HG02943 (cell line): Measurements from ENCODE around the gene DDR2.
A peak's percentile ranks its signal among the peaks of the same experiment; 100 is the strongest.
"Not testable (repeated sequence)": the region's sequence is repeated elsewhere in the genome, so short reads cannot be mapped to it uniquely, and the experiment has no call there.

Experiments used
- ATAC-seq: cut with Tn5 transposase; IDR thresholded peaks from one replicate; pipeline ENCODE4 v1.9.1; 2021; ENCODE audit warnings: mild to moderate bottlenecking, low read depth, moderate library complexity; ENCODE audit not compliant: unreplicated experiment

DDR2 gene

DNA sequence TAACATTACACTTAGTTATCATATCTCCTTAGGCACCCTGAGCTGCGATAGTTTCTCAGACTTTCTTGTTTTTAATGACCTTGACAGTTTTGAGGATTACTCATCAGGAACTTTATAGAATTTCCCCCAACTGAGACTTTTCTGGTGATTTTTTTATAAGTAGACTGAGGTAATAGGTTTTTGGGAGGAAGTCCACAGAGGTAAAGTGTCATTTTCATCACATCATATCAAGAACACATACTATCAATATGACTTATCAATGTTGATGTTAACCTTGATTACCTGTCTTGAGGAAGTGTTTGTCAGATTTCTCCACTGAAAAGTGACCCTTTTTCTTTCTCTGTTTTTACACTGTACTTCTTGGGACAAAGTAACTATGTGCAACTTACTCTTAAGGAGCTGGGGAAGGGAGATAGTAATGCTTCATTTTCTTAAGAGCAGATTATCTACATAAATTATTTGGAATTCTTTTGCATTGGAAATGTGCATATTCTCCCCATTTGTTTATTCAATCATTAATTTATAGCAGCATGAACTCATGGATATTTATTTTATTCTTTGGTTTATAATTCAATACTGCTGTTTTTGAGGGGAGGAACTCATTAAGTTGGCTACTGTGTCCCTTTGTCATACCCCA lies 85.4 kb downstream of the DDR2 start:
- no peak for ATAC-seq

DNA sequence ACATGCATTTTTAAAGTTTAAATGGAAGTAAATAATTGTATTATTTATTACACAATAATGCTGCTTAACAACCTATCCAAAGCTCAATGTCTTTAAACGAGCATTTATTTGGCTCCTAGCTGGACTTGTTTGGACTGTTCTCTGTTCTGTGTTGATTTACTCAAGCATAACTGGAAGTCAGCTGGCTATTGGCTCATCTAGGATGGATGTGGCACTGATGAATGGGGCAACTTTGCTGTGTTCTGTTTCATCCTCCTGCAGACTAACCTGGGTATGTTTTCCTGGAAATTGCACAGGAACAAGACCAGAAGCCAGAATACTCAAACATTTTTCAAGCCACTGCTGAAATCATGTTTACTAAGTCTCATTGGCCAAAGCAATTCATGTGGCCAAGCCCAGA lies 87.4 kb downstream of the DDR2 start:
- ATAC-seq: no peak

DNA sequence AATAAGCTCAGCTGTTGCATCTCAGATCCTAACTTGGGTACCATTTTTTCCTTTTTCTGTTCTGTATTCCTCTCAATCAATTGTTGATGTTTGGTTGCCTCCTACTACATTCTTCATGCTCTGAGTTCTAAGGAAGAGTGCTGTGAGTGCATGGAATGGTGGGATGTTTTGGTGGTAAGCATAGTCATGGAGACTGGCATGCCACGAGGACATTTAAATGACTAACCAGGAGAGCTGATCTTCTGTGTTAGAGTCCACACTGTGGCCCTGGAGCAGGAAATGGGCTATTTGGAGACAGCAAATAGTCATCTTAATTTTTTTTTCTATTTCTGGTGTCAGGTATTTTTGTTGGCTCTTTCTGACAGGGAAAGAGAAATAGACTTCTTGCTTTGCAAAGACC lies 88.7 kb downstream of the DDR2 start:
- no peak for ATAC-seq

DNA sequence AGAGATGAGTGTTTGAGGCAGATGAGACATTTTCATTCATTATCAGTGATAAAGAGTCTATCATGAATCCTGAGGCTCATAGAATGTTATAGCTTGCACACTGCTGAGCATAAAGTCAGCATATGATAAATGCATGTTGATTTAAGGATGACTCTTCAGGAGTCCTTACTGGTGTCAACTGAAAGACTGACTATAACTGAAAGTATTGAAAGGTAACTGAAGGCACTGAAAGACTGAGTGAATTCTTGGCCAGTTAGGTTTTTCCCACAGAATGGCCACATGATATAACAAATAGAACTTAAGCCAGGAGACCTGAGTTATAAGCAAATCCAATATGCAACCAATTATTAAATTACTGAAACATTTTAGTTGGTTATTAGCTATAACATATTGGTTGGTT lies 89.2 kb downstream of the DDR2 start:
- no peak for ATAC-seq

DNA sequence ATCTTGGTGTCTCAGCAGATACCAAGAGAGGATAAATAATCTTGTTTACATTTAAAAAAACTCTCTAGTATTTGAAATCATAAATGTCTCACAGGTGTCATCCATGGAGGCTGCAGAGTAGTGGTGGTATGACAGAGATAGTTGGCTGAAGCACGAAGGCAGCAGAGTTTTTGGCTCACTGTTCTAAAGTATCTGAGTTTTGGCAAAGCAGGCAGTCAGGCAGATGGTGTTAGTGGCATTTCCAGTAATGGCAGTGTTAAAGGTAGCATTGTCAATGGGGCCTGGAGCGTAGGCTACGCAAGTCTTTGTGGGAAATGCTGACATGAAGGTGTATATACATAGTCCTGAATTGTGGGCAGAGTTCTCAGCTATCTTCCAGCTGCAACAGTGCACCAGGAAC lies 89.8 kb downstream of the DDR2 start:
- ATAC-seq: no peak

DNA sequence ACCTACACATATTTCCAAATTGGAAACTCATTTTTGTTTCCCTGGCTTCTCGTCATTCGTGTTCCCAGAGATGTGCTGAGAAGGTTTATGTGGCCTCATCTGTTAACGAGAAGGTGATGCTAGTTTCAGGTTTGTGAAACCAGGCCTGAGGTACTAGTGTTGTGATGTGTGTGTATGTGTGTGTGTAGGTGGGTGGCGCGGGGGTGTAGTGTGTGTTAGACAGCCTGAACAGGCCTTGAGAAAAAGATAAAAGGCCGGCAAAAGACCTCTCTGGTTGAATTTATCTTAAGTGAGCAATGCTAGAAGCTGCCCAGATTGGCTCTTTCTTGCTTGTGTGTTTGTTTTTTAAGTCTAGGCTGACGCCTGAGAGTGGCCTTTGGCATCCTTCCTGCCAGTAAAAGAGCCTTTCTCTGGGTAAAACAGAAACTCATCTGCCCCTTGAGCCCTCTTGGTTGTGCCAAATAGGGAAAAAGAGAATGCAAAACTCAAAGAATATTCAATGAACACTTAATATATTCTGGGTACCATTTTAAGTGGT lies 92.4 kb downstream of the DDR2 start:
- no peak for ATAC-seq

DNA sequence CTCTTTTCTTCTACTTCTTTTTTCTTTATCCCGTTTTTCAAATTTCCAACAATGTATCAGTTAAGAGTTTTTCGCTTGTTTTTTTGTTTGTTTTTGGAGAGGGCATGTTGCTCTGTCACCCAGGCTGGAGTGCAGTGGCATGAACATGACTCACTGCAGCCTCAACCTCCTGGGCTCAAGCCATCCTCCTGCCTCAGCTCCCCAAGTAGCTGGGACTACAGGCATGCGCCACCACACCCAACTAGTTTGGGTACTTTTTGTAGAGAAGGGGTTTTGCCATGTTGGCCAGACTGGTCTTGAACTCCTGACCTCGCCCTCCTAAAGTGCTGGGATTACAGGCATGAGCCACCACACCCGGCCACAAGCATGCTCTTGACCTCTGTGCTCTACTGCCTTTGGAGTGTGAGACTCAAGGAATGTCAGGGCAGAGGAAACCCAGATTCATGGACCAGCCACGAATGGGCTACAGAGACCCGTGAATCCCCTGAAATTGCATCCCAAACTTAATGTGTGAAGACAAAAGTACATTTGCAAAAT lies 93.1 kb downstream of the DDR2 start:
- no peak for ATAC-seq

DNA sequence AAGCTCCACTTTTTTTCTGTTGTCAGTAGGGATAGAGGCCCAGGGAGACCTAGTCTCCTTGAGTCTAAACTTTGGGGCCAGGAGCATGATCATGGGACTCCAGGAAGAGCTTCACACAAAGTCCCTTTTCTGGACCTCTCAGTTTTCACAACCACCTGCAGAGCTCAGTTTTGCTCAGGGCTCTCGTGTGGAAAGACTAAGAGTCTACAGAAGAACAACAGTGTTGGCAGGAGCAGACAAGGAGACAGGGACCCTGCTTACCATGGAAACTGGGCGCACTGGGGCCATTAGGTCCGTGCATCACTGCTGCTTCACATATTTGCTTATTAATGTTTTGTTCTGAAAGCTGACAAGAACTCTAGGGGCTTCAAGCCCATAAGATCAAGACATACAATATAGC lies 94.3 kb downstream of the DDR2 start:
- no peak for ATAC-seq

DNA sequence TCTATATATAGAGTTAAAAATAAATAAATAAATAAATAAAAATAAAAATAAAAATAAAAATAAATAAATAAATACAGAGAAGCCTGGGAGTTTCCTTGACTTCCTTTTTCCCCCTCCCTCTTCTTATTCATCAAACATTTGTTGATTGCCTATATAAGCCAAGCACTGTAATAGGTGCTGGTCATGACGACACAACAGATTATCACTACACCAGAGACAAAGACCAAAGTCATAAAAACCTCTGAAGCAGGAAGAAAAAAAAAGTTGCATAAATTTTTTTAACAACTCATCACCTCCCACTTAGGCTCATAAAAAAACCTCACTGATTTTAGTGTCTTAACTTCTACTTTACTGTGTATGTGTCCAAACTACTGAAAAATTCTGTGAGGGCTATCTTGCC lies 95.2 kb downstream of the DDR2 start:
- not testable (repeated sequence) for ATAC-seq

DNA sequence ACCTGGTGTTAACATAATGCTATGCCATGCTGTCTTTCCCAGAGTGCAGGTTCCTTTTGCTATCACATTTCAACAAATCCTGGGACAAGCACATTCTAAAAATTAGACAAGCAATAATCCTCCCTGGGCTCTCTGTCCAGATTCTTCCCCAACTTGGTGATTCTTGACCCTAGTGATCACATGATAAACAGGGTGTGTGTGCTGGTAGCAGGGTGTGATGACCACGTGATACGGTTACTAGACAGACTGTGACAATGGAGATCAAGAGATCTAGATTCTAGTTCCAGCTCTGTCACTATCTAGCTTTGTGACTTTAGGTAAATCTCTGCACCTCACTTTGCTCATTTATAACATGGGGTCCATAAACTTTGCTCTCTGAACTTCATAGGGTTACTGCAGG lies 96.3 kb downstream of the DDR2 start:
- ATAC-seq: no peak

DNA sequence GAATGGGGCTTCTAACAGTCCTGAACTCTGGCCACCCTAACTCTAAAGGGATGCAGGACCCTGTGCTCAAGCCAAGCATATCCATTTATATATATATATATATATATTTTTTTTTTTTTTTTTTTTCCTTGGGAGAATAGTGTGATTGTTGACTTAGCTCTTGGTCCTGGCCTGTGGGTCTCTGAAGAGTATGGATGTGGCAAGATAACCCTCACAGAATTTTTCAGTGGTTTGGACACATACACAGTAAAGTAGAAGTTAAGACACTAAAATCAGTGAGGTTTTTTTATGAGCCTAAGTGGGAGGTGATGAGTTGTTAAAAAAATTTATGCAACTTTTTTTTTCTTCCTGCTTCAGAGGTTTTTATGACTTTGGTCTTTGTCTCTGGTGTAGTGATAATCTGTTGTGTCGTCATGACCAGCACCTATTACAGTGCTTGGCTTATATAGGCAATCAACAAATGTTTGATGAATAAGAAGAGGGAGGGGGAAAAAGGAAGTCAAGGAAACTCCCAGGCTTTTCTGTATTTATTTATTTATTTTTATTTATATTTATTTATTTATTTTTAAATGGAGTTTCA lies 97.0 kb downstream of the DDR2 start:
- ATAC-seq: not testable (repeated sequence)

DNA sequence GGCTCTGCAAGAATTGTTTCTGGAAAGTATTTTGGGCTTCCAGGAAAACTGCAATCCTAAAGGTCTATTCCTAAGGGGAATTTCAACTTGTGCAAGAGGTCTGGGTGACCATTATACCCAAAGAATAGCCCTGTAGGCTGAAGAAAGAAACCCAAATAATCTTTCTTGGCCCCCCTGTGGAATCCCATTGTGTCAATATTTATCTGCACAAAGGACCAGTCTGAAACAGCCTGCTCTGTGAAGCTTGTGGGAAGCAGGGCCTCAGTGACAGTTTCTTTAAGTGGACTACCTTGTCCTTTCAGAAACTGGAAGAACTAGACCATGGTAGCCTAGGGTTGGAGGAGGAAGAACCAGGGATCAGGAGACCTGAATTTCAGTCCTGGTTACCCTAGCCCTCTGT lies 99.8 kb downstream of the DDR2 start:
- no peak for ATAC-seq

DNA sequence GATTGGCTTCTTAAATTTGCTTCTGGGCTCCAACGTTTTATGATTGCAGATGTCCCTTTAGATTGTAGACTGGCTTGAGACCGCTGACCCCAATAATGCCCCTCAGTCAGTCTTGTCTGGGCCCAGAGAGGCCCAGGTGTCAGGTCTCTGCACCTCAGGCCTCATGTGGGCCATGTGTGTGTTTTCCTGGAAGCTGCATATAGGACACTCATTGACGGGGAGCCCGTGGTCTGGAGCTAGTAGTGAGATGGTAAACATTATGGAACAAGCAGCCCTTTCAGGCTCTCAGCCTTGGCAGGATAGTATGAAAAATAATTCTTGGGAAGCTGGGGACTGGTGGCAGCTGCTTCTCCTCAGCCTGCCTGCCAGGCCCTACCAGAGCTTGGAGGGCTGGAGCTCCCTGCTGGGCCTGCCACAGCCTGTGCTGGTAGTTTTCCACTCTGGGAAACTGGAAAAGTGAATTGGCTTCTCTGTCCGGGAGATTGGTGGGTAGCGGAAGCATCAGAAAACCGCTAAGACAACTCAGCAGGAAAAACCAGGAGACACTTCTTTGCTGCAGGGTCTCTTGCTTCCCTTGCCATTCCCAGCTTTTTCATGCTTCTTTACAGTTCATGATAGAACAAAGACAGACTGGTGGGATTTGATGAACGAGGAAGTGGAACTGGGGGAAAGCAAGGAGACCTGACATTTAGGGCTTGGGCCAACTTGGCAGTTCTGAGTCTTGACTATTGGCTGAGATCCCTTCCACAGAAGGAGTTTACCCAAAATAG lies 100.5 kb downstream of the DDR2 start:
- no peak for ATAC-seq

DNA sequence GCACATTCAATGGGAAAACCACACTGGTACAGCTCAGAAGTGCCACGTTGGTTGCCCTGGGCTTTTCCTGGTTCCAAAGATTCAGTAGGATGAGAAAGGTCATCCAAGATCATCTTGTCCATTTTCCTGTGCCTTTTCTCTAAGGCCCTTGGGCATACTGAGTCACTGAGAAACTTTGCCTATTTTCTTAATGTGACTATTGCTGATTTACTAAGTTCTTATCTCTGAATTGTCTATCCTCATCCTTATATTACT lies 101.0 kb downstream of the DDR2 start:
- ATAC-seq: no peak

DNA sequence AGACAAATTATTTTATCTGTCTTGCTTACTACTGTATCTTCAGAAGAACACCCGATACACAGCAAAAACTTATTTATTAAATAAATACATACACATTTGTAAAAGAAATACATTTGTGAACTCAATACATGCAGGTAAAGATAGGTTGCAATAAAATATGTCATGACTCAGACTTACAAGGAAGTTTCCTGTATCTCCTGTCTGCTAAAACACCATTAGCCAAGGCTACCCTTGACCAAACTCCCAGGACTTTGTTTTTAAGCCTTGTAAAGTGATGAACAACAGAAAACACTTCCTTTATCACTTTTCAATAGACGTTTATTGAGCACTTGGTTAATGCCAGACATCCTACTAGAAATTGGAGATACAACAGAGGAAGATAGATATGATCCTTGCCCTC lies 101.8 kb downstream of the DDR2 start:
- no peak for ATAC-seq

DNA sequence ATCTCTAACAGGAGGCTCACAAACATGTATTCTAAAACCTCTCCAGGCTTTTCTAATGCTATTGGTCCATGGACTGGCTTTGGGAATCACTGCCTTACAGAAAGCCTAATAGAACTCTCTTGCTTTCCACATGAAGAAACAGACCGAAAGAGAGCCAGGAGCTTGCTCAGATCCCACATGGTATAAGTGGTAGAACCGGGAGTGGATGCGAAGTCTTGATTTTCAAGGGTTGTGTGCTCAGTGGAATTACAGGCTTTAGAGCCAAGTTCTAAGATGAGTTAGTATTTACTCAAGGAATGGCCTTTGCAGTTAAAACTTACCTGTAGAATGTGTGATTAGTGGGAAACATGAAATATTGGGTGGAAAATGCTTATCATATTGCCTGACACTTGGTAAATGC lies 103.9 kb downstream of the DDR2 start:
- no peak for ATAC-seq

DNA sequence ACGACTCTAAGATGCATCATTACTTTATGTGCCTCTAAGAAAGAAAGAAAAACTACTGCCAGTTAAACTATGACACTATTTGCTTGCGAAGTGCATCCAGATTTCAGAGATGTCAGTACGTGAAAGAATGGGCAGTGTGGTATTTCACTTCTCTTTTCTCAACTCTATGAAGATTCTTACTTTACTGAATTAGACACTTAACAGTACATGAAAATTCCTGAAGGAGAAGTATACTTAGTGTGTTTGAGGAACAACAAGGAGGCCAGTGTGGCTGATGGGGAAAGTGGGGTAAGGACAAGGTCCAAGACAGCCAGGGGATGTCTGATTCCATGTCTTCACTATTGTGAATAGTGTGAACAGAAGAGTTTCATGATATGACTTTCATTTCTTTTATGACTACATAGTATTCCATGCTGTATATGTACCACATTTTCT lies 104.4 kb downstream of the DDR2 start:
- ATAC-seq: peak; percentile 77

DNA sequence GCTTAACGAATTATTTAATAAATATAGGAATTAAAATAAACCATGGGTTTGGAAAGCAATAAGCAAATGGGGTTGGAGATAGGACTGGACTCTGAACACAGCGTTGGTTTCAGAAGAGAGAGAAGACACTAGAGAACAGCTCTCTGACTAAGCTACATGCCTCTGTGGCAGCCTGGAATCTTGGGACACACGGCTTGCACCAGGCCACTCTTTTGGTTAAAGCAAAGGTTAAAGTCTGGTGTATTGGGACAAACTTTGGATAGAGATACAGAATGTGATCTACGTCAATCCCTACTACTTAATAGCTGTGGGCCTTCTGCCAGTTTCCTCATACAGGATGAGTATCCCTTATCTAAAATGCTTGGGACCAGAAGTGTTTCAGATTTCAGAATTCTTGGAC lies 108.5 kb downstream of the DDR2 start:
- no peak for ATAC-seq

DNA sequence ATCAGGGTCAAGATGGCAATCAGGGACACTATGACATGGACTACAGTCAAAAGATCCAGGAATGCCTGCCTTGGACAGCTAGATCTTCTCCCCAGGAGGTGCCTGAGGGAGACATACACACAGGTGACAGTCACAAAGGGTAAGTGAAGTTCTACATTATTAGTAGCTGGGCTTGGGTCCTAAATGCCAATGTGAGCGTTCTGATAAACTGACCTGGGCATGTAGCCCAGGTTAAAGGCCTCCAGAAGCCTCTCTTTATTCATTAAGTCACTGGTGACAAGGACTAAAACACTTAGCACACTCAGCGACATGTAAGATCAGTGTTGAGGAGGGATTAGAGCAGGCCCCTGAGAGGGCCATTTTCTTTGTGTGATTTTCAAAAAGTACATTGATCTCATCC lies 109.3 kb downstream of the DDR2 start:
- ATAC-seq: no peak

DNA sequence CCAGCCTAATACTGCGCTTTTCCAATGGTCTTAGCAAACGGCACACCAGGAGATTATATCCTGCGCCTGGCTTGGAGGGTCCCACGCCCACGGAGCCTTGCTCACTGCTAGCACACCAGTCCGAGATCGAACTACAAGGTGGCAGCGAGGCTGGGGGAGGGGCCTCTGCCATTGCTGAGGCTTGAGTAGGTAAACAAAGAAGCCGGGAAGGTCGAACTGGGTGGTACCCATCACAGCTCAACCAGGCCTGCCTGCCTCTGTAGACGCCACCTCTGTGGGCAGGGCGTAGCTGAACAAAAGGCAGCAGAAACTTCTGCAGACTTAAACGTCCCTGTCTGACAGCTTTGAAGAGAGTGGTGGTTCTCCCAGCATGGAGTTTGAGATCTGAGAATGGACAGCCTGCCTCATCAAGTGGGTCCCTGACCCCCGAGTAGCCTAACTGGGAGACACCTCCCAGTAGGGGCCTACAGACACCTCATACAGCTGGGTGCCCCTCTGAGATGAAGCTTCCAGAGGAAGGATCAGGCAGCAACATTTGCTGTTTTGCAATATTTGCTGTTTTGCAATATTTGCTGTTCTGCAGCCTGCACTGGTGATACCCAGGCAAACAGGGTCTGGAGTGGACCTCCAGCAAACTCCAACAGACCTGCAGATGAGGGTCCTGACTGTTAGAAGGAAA lies 114.1 kb downstream of the DDR2 start:
- not testable (repeated sequence) for ATAC-seq

DNA sequence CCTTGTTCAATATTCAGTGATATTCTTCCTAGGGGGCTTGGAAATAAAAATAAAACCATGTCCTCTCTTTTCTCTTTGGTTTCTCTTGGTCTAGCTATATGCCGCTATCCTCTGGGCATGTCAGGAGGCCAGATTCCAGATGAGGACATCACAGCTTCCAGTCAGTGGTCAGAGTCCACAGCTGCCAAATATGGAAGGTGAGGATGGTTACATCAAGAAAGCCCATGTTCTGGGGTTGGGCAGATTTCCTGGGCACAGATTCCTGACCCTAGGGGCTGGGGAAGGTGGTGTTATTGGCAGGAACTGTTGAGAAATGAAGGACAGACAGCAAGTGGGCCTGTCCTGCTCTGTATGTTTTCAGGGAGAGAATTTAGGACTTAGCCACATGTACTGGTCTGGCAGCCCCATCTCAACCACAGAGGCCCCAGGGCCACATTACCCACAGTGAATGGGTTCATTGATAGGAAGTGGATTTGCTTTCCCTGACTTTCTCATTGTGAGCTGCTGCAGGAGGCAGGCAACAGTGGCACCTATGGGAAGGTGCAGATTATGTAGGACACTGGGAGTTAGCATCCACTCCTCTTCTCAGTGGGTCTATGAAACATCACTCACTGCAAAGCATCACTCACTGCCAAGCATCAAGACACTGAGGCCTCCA lies 120.9 kb downstream of the DDR2 start:
- ATAC-seq: no peak
